IPS DF 6.9 (cell line): ENCODE results near the gene MEIOSIN.

ENCODE experiments used
- DNase-seq: peaks from one replicate; pipeline ENCODE4 v3.0.0-alpha.2; 2013; ENCODE audit warnings: low read depth, low spot score
- H3K27ac ChIP-seq: one replicate; pipeline ENCODE4 v1.5.1; 2013; ENCODE audit warnings: low read length, control low read depth
- H3K27me3 ChIP-seq: 2 replicates; pipeline ENCODE4 v1.6.1; 2013; ENCODE audit warnings: mild to moderate bottlenecking, low read length; ENCODE audit not compliant: control insufficient read depth, insufficient read depth
- H3K36me3 ChIP-seq: 2 replicates; pipeline ENCODE4 v1.6.1; 2013; ENCODE audit warnings: low read length; ENCODE audit not compliant: control insufficient read depth, insufficient read depth
- H3K4me1 ChIP-seq: 2 replicates; pipeline ENCODE4 v1.6.1; 2013; ENCODE audit warnings: low read length; ENCODE audit not compliant: control insufficient read depth, insufficient read depth
- H3K4me3 ChIP-seq: 2 replicates; pipeline ENCODE4 v1.5.1; 2013; ENCODE audit warnings: mild to moderate bottlenecking, low read length
- H3K9me3 ChIP-seq: 2 replicates; pipeline ENCODE4 v1.6.1; 2013; ENCODE audit warnings: low read length, inconsistent platforms; ENCODE audit not compliant: control insufficient read depth, insufficient read depth
- WGBS: extraction: QIAGEN DNeasy Blood & Tissue Kit; methylation state at CpG from one replicate; pipeline ENCODE4 v1.1.7; 2013; ENCODE audit warnings: mixed read lengths, missing lambda C conversion rate; ENCODE audit not compliant: insufficient read length, insufficient coverage; 5-methylcytosine and 5-hydroxymethylcytosine counted together

MEIOSIN gene

GRCh38 chr19:45781214-45782161, 48.2 kb downstream of the MEIOSIN start:
- Histone ChIP-seq H3K9me3 (no peaks in the 10 kb centered on the region), H3K36me3 (peaks cover 16% of the 10 kb centered on the region), H3K27ac (no peak overlapping the region), H3K27me3 (no peaks in the 10 kb centered on the region), H3K4me1 (peaks cover 8% of the 10 kb centered on the region; the same call in 1 of the 2 replicates), H3K4me3 (no peak overlapping the region)
- no peak for DNase-seq
- no CpG with 5 or more reads among the region's 17 CpGs for WGBS

GRCh38 chr19:45782162-45782691, 49.0 kb downstream of the MEIOSIN start, which contains the start of gene DMPK:
Gene DMPK (minus strand): TSS chr19:45782490. CDS start chr19:45782352, 138 bp downstream.
- DNase-seq, result no peak
- no peaks in the 10 kb centered on the region for H3K27me3 ChIP-seq
- peaks cover 8% of the 10 kb centered on the region; the same call in 1 of the 2 replicates for H3K4me1 ChIP-seq
- H3K4me3 ChIP-seq, result no peak within 1 kb of the TSS
- no CpG with 5 or more reads among the region's 18 CpGs for WGBS
- H3K36me3 ChIP-seq, result peaks cover 23% of the 10 kb centered on the region
- H3K27ac ChIP-seq, result no peak within 1 kb of the TSS
- H3K9me3 ChIP-seq, result no peaks in the 10 kb centered on the region

GRCh38 chr19:45782820-45783785, 49.9 kb downstream of the MEIOSIN start:
- no peaks in the 10 kb centered on the region for H3K27me3 ChIP-seq
- DNase-seq, result no peak
- H3K4me3 ChIP-seq, result no peak overlapping the region
- H3K36me3 ChIP-seq, result peaks cover 21% of the 10 kb centered on the region
- H3K27ac ChIP-seq, result no peak overlapping the region
- peaks cover 8% of the 10 kb centered on the region; the same call in 1 of the 2 replicates for H3K4me1 ChIP-seq
- WGBS, result no CpG with 5 or more reads among the region's 26 CpGs
- no peaks in the 10 kb centered on the region for H3K9me3 ChIP-seq

GRCh38 chr19:45784096-45784495, 50.9 kb downstream of the MEIOSIN start:
- Histone ChIP-seq H3K36me3 (peaks cover 27% of the 10 kb centered on the region), H3K27ac (no peak overlapping the region), H3K27me3 (no peaks in the 10 kb centered on the region), H3K9me3 (no peaks in the 10 kb centered on the region), H3K4me3 (no peak overlapping the region), H3K4me1 (peaks cover 7% of the 10 kb centered on the region; the same call in 1 of the 2 replicates)
- DNase-seq, result no peak
- WGBS, result no CpG with 5 or more reads among the region's 4 CpGs

- no peak for DNase-seq
- no CpG with 5 or more reads among the region's 5 CpGs for WGBS
- H3K4me3 ChIP-seq, result no peak overlapping the region
- H3K4me1 ChIP-seq, result peaks cover 5% of the 10 kb centered on the region; the same call in 1 of the 2 replicates
- no peaks in the 10 kb centered on the region for H3K27me3 ChIP-seq
- H3K27ac ChIP-seq, result no peak overlapping the region
- H3K9me3 ChIP-seq, result no peaks in the 10 kb centered on the region
- H3K36me3 ChIP-seq, result peaks cover 32% of the 10 kb centered on the region
Measured at GRCh38 chr19:45785097-45785496, 51.9 kb downstream of the MEIOSIN start.

GRCh38 chr19:45785781-45786532, 52.7 kb downstream of the MEIOSIN start:
- H3K4me1 ChIP-seq, result peaks cover 5% of the 10 kb centered on the region; the same call in 1 of the 2 replicates
- no peak for DNase-seq
- WGBS, result no CpG with 5 or more reads among the region's 57 CpGs
- no peaks in the 10 kb centered on the region for H3K27me3 ChIP-seq
- H3K4me3 ChIP-seq, result no peak overlapping the region
- H3K36me3 ChIP-seq, result peaks cover 32% of the 10 kb centered on the region
- no peak overlapping the region for H3K27ac ChIP-seq
- no peaks in the 10 kb centered on the region for H3K9me3 ChIP-seq

GRCh38 chr19:45786533-45786894, 53.3 kb downstream of the MEIOSIN start:
- Histone ChIP-seq H3K27me3 (no peaks in the 10 kb centered on the region), H3K4me3 (no peak overlapping the region), H3K4me1 (peaks cover 5% of the 10 kb centered on the region; the same call in 1 of the 2 replicates), H3K27ac (no peak overlapping the region), H3K9me3 (no peaks in the 10 kb centered on the region), H3K36me3 (peaks cover 32% of the 10 kb centered on the region)
- no peak for DNase-seq
- no CpG with 5 or more reads among the region's 21 CpGs for WGBS

GRCh38 chr19:45789035-45789786, 56.0 kb downstream of the MEIOSIN start:
- no CpG with 5 or more reads among the region's 15 CpGs for whole genome bisulfite sequencing
- no peak for DNase-seq
- no peaks in the 10 kb centered on the region for H3K27me3 ChIP-seq
- H3K4me3 ChIP-seq, result no peak overlapping the region
- no peaks in the 10 kb centered on the region for H3K9me3 ChIP-seq
- H3K36me3 ChIP-seq, result peaks cover 32% of the 10 kb centered on the region
- H3K4me1 ChIP-seq, result no peaks in the 10 kb centered on the region
- no peak overlapping the region for H3K27ac ChIP-seq

- H3K9me3 ChIP-seq, result no peaks in the 10 kb centered on the region
- H3K27ac ChIP-seq, result no peak overlapping the region
- peaks cover 27% of the 10 kb centered on the region for H3K36me3 ChIP-seq
- no peaks in the 10 kb centered on the region for H3K4me1 ChIP-seq
- no peak for DNase-seq
- no peak overlapping the region for H3K4me3 ChIP-seq
- no CpG with 5 or more reads among the region's 8 CpGs for WGBS
- H3K27me3 ChIP-seq, result no peaks in the 10 kb centered on the region
Measured at GRCh38 chr19:45790942-45791341, 57.7 kb downstream of the MEIOSIN start.
